Tibial nerve (tissue), 4 donors: ENCODE measurements around the gene CPA1. TPM values are rescaled to one million over a fixed set of nuclear protein-coding genes. Genes with fewer than 3 reads are reported as not detected.

Experiments used
- DNase-seq, 2 donors: peaks; one replicate each; pipeline ENCODE4 v3.0.0-alpha.2; 2019; ENCODE audit warnings: low spot score in 2 of 2
- H3K27ac ChIP-seq, 4 donors: fragments of 200-600 bp; sonication (generic) in 3 of 4; one replicate each; pipeline ENCODE4 v1.5.1; 2017 to 2019; ENCODE audit warnings: mild to moderate bottlenecking in 1 of 4
- H3K27me3 ChIP-seq, 2 donors: fragments of 200-600 bp; sonication (generic) in 1 of 2; one replicate each; pipeline versions ENCODE4 v1.5.1 to v1.6.0; 2017 to 2019
- H3K36me3 ChIP-seq, 3 donors: fragments of 200-600 bp; sonication (generic); one replicate each; pipeline ENCODE4 v1.5.1; 2018 to 2019
- H3K4me1 ChIP-seq, 4 donors: fragments of 200-600 bp; sonication (generic) in 3 of 4; one replicate each; pipeline ENCODE4 v1.5.1; 2017 to 2019
- H3K4me3 ChIP-seq, 4 donors: fragments of 200-600 bp; sonication (generic) in 3 of 4; one replicate each; pipeline ENCODE4 v1.5.1; 2017 to 2019; ENCODE audit warnings: mild to moderate bottlenecking in 1 of 4, moderate library complexity in 1 of 4
- H3K9me3 ChIP-seq, 4 donors: fragments of 200-600 bp; sonication (generic) in 3 of 4; one replicate each; pipeline ENCODE4 v1.5.1; 2017 to 2019
- CTCF ChIP-seq, 5 experiments: fragments of 200-600 bp in 3 of 5; fragments of 450-650 bp in 2 of 5; sonication (generic) in 3 of 5; IDR thresholded peaks; one replicate each; pipeline ENCODE4 v1.5.1; 2016 to 2019; ENCODE audit warnings: antibody characterized with exemption in 5 of 5, mild to moderate bottlenecking in 3 of 5, moderate library complexity in 2 of 5
- EP300 ChIP-seq, 2 donors: sonication (generic); formaldehyde crosslinking; IDR thresholded peaks; one replicate each; pipeline ENCODE4 v1.6.1; 2017; ENCODE audit warnings: antibody characterized with exemption in 2 of 2, mild to moderate bottlenecking in 1 of 2
- POLR2A ChIP-seq, 2 donors: fragments of 450-650 bp; IDR thresholded peaks; one replicate each; pipeline ENCODE4 v1.6.1; 2017; ENCODE audit warnings: antibody characterized with exemption in 2 of 2, mild to moderate bottlenecking in 2 of 2, moderate library complexity in 2 of 2
- WGBS, 2 donors: methylation state at CpG; one replicate each; pipeline ENCODE4 v1.1.5; 2018; 5-methylcytosine and 5-hydroxymethylcytosine counted together
- total RNA-seq, 4 donors: library from RNA; depleted of rRNA; stranded (reverse); fragments of >200 nt; gene quantifications; one replicate each; pipeline ENCODE4 v1.1.0, GENCODE V29; 2016

Gene CPA1
- total RNA-seq, 4 donors from 2014 or later: 2.9 to 37.8 (median 6.3) TPM

- 78 to 79% methylated on average over 7 of the region's 7 CpGs for WGBS, 2 donors
- peak overlapping the region in 2 of 4 donors; percentile 53 to 71 for H3K27ac ChIP-seq
These were observed 14.3 kb downstream of the CPA1 start for GRCh38 chr7:130394421-130395195.

GRCh38 chr7:130395421-130395820, 15.1 kb downstream of the CPA1 start:
- no peak for TF ChIP-seq EP300 (IDR thresholded peaks at IDR 0.05)
- no peak for TF ChIP-seq POLR2A (IDR thresholded peaks at IDR 0.05)
- TF ChIP-seq CTCF (IDR thresholded peaks at IDR 0.05): no peak
- Histone ChIP-seq H3K27ac (peak overlapping the region in 2 of 4 donors; percentile 53 to 71), H3K36me3 (peaks cover 0 to 4% (median 0%) of the 10 kb centered on the region in 3 donors), H3K4me3 (peak overlapping the region in 1 of 4 donors; percentile 6), H3K27me3 (no peaks in the 10 kb centered on the region), H3K9me3 (no peaks in the 10 kb centered on the region), H3K4me1 (peaks cover 0 to 41% (median 3%) of the 10 kb centered on the region in 4 donors)
- DNase-seq: no peak
- WGBS, 2 donors: 60 to 70% methylated on average over 5 of the region's 5 CpGs

More at GRCh38 chr7:130394421-130395195, 14.3 kb downstream of the CPA1 start:
- TF ChIP-seq EP300 (IDR thresholded peaks at IDR 0.05) (no peak), POLR2A (IDR thresholded peaks at IDR 0.05) (no peak), CTCF (IDR thresholded peaks at IDR 0.05) (no peak)
- no peak for DNase-seq
- Histone ChIP-seq H3K9me3 (no peaks in the 10 kb centered on the region), H3K4me3 (no peak overlapping the region), H3K27me3 (no peaks in the 10 kb centered on the region), H3K36me3 (peaks cover 0 to 4% (median 0%) of the 10 kb centered on the region in 3 donors), H3K4me1 (peaks cover 0 to 34% (median 0%) of the 10 kb centered on the region in 4 donors)

GRCh38 chr7:130396109-130396508, 15.8 kb downstream of the CPA1 start:
- 38 to 43% methylated on average over 3 of the region's 3 CpGs for WGBS, 2 donors
- no peak for DNase-seq
- H3K36me3 ChIP-seq: peaks cover 0 to 4% (median 0%) of the 10 kb centered on the region in 3 donors
- H3K27me3 ChIP-seq: no peaks in the 10 kb centered on the region
- H3K4me1 ChIP-seq: peaks cover 0 to 48% (median 6%) of the 10 kb centered on the region in 4 donors
- TF ChIP-seq EP300 (IDR thresholded peaks at IDR 0.05): no peak
- TF ChIP-seq CTCF (IDR thresholded peaks at IDR 0.05): no peak
- TF ChIP-seq POLR2A (IDR thresholded peaks at IDR 0.05): no peak
- H3K9me3 ChIP-seq: no peaks in the 10 kb centered on the region
- H3K27ac ChIP-seq: peak overlapping the region in 2 of 4 donors; percentile 53 to 71
- H3K4me3 ChIP-seq: no peak overlapping the region

GRCh38 chr7:130397051-130397757, 16.9 kb downstream of the CPA1 start:
- Histone ChIP-seq H3K4me3 (no peak overlapping the region), H3K9me3 (no peaks in the 10 kb centered on the region), H3K27ac (no peak overlapping the region), H3K4me1 (peaks cover 0 to 59% (median 7%) of the 10 kb centered on the region in 4 donors), H3K27me3 (no peaks in the 10 kb centered on the region), H3K36me3 (peaks cover 0 to 4% (median 0%) of the 10 kb centered on the region in 3 donors)
- no peak for TF ChIP-seq CTCF (IDR thresholded peaks at IDR 0.05)
- no peak for TF ChIP-seq EP300 (IDR thresholded peaks at IDR 0.05)
- TF ChIP-seq POLR2A (IDR thresholded peaks at IDR 0.05): no peak
- WGBS, 2 donors: 45 to 50% methylated on average over 7 of the region's 7 CpGs
- no peak for DNase-seq

GRCh38 chr7:130397758-130398073, 17.4 kb downstream of the CPA1 start:
- H3K36me3 ChIP-seq: peaks cover 0 to 5% (median 3%) of the 10 kb centered on the region in 3 donors
- no peaks in the 10 kb centered on the region for H3K27me3 ChIP-seq
- H3K4me3 ChIP-seq: no peak overlapping the region
- H3K4me1 ChIP-seq: peaks cover 0 to 56% (median 7%) of the 10 kb centered on the region in 4 donors
- H3K9me3 ChIP-seq: no peaks in the 10 kb centered on the region
- no peak for DNase-seq
- 85 to 93% methylated on average over 3 of the region's 3 CpGs for WGBS, 2 donors
- no peak overlapping the region for H3K27ac ChIP-seq
- TF ChIP-seq POLR2A (IDR thresholded peaks at IDR 0.05): no peak
- no peak for TF ChIP-seq CTCF (IDR thresholded peaks at IDR 0.05)
- no peak for TF ChIP-seq EP300 (IDR thresholded peaks at IDR 0.05)
